HepG2 (cell line): ENCODE results near the gene LSM14B. TPM values are rescaled to one million over a fixed set of nuclear protein-coding genes. Genes with fewer than 3 reads are reported as not detected.

Experiments used
- AHR ChIP-seq: IDR thresholded peaks from 2 replicates; pipeline ENCODE4 v1.6.1; 2018; ENCODE audit warnings: missing genetic modification reagents, missing compliant biosample characterization
- HIVEP1 ChIP-seq: sonication (generic); formaldehyde crosslinking; IDR thresholded peaks from 2 replicates; pipeline ENCODE4 v1.4.0; 2020; ENCODE audit warnings: mild to moderate bottlenecking, missing genetic modification reagents
- HNRNPH1 ChIP-seq: fragments of 200-400 bp; formaldehyde crosslinking; optimal IDR thresholded peaks from 2 replicates; pipeline ENCODE3; 2017; ENCODE audit warnings: mild to moderate bottlenecking, low read depth, low read length
- MEF2D ChIP-seq: sonication (generic); formaldehyde crosslinking; IDR thresholded peaks from 2 replicates; pipeline ENCODE4 v1.5.1; 2020; ENCODE audit warnings: mild to moderate bottlenecking, missing genetic modification reagents
- MTA3 ChIP-seq: sonication (generic); formaldehyde crosslinking; IDR thresholded peaks from 2 replicates; pipeline ENCODE4 v1.4.0; 2020; ENCODE audit warnings: missing genetic modification reagents
- NCOA5 ChIP-seq: sonication (generic); formaldehyde crosslinking; IDR thresholded peaks from 2 replicates; pipeline ENCODE4 v1.4.0; 2020; ENCODE audit warnings: missing genetic modification reagents
- NCOR1 ChIP-seq: fragments of 200-600 bp; sonication (generic); IDR thresholded peaks from 2 replicates; pipeline ENCODE4 v1.7.0; 2017; ENCODE audit warnings: antibody characterized with exemption, low read length, borderline replicate concordance
- NFKB2 ChIP-seq: sonication (generic); formaldehyde crosslinking; IDR thresholded peaks from 2 replicates; pipeline ENCODE4 v1.4.0; 2020; ENCODE audit warnings: missing genetic modification reagents, borderline replicate concordance
- PHF20 ChIP-seq: sonication (generic); formaldehyde crosslinking; IDR thresholded peaks from 2 replicates; pipeline ENCODE4 v1.5.0; 2020; ENCODE audit warnings: mild to moderate bottlenecking, missing genetic modification reagents
- RELA ChIP-seq: sonication (generic); formaldehyde crosslinking; IDR thresholded peaks from 2 replicates; pipeline ENCODE4 v1.4.0; 2020; ENCODE audit warnings: missing genetic modification reagents
- REPIN1 ChIP-seq: sonication (generic); formaldehyde crosslinking; IDR thresholded peaks from 2 replicates; pipeline ENCODE4 v1.8.0; 2022; ENCODE audit warnings: missing genetic modification reagents, low read depth, mild to moderate bottlenecking, borderline replicate concordance
- SRSF9 ChIP-seq: fragments of 200-400 bp; formaldehyde crosslinking; IDR thresholded peaks from 2 replicates; pipeline ENCODE4 v1.6.1; 2018; ENCODE audit warnings: borderline replicate concordance, mild to moderate bottlenecking, low read depth, low read length; ENCODE audit not compliant: insufficient read depth, poor library complexity, severe bottlenecking
- TCF7 ChIP-seq: sonication (generic); IDR thresholded peaks from 2 replicates; pipeline ENCODE4 v1.6.1; 2016; ENCODE audit warnings: antibody characterized with exemption, low read depth
- U2AF1 ChIP-seq: fragments of 200-400 bp; formaldehyde crosslinking; optimal IDR thresholded peaks from 2 replicates; pipeline ENCODE3; 2017; ENCODE audit warnings: mild to moderate bottlenecking, low read depth, low read length
- ZKSCAN1 ChIP-seq: fragments of 150-350 bp; IDR thresholded peaks from 2 replicates; pipeline ENCODE4 v1.6.1; 2014; ENCODE audit warnings: low read length
- ZNF17 ChIP-seq: sonication (generic); formaldehyde crosslinking; IDR thresholded peaks from 2 replicates; pipeline ENCODE4 v1.5.0; 2020; ENCODE audit warnings: mild to moderate bottlenecking, missing genetic modification reagents
- ZNF260 ChIP-seq: sonication (generic); formaldehyde crosslinking; IDR thresholded peaks from 2 replicates; pipeline ENCODE4 v1.4.0; 2020; ENCODE audit warnings: missing genetic modification reagents, low read depth, mild to moderate bottlenecking, borderline replicate concordance
- ZNF441 ChIP-seq: sonication (generic); formaldehyde crosslinking; IDR thresholded peaks from 2 replicates; pipeline ENCODE4 v1.7.0; 2021; ENCODE audit warnings: missing genetic modification reagents, borderline replicate concordance
- ZNF556 ChIP-seq: sonication (generic); formaldehyde crosslinking; IDR thresholded peaks from 2 replicates; pipeline ENCODE4 v1.4.0; 2020; ENCODE audit warnings: mild to moderate bottlenecking, missing genetic modification reagents, borderline replicate concordance
- ZNF773 ChIP-seq: sonication (generic); formaldehyde crosslinking; IDR thresholded peaks from 2 replicates; pipeline ENCODE4 v1.4.0; 2020; ENCODE audit warnings: missing genetic modification reagents, borderline replicate concordance
- polyA plus RNA-seq, 8 experiments: library from polyadenylated mRNA; depleted of rRNA in 3 of 8; stranded (reverse) in 7 of 8; unstranded in 1 of 8; fragments of >200 nt; fragmentation: Illumina TruSeq in 4 of 8; extraction: Trizol in 4 of 8; gene quantifications; 2 replicates each; pipeline versions ENCODE4 v1.2.1 to v1.2.3, GENCODE V29; 2011 to 2016; ENCODE audit warnings: low read depth in 4 of 8, missing spikeins in 1 of 8, mixed read lengths in 1 of 8; ENCODE audit not compliant: insufficient read depth in 1 of 8
- total RNA-seq, 5 experiments: library from RNA; depleted of rRNA; stranded (reverse); fragments of >200 nt; fragmentation: Illumina TruSeq; extraction: Trizol; gene quantifications; 2 replicates each; pipeline ENCODE4 v1.2.3, GENCODE V29; 2016; ENCODE audit warnings: low read depth in 1 of 5
- TF ChIP-seq, protein P1 (sequence below): sonication (generic); formaldehyde crosslinking; IDR thresholded peaks from 2 replicates; pipeline ENCODE4 v1.5.0; 2020; ENCODE audit warnings: mild to moderate bottlenecking, missing genetic modification reagents
- TF ChIP-seq, protein P2 (sequence below): sonication (generic); formaldehyde crosslinking; IDR thresholded peaks from 2 replicates; pipeline ENCODE4 v1.8.1; 2023; ENCODE audit warnings: mild to moderate bottlenecking, missing genetic modification reagents
- TF ChIP-seq, protein P3 (sequence below): sonication (generic); formaldehyde crosslinking; IDR thresholded peaks from 2 replicates; pipeline ENCODE4 v1.8.0; 2023; ENCODE audit warnings: mild to moderate bottlenecking, missing genetic modification reagents
- TF ChIP-seq, protein P4 (sequence below): sonication (generic); formaldehyde crosslinking; IDR thresholded peaks from 2 replicates; pipeline ENCODE4 v1.5.1; 2020; ENCODE audit warnings: missing genetic modification reagents, mild to moderate bottlenecking, borderline replicate concordance
- TF ChIP-seq, protein P5 (sequence below): sonication (generic); formaldehyde crosslinking; IDR thresholded peaks from 2 replicates; pipeline ENCODE4 v1.4.0; 2020; ENCODE audit warnings: missing genetic modification reagents

The LSM14B gene
- total and polyA plus RNA-seq, 2 of the 13 experiments (the other 11 are each of a cell fraction or from before 2014, with no cell fraction given) = 43.3 to 79.2 TPM

DNA sequence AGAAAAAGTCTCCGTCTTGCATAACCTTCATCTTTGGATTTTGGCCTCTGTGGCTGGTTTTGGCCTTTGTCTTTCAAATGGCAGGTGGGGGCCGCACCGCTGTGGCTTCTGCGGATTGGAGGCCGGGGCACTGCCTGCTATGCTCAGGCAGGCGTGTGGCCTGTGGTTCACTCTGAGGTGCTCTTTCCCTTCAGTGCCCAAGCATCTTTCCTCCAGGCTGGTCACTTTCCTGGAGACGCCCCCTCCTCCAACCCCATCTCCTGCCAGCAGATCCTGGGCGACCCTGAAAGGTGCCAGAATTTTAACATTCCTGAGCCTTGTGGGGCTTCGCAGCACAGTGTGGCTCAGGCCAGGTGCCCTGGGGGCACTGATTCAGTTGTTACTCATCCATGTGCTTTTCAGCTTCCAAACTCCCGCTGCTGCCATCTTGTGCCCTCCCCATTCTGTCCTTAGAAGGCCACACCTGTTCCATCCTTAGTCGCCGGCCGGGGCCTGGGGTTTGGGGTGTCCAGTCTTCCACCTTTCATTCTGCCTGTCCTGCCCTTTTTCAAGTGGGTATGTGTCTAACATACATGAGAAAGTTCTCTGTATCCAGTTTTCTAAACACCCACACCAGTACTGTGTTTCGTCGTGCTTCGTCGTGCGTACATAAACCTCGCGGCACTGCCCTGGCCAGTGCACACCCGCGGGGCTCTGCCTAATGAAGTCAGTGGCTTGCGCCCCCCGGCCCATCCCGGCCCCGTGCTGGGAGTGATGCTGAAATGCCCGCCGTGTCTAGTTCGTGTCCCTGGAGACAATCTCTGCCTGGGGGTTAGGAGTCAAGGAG, 33.4 kb downstream of the LSM14B start (continued):
- TF ChIP-seq PHF20 (no peak), ZNF260 (CRISPR knock-in tag) (no peak), AHR (no peak), MEF2D (CRISPR knock-in tag) (no peak), NCOR1 (peak; percentile 70; the same call in 1 of the 2 replicates), ZNF556 (CRISPR knock-in tag) (peak; percentile 78; the same call in 1 of the 2 replicates), NCOA5 (CRISPR knock-in tag) (no peak), HNRNPH1 (no peak), REPIN1 (CRISPR knock-in tag) (peak; percentile 72; the same call in 1 of the 2 replicates), U2AF1 (no peak), SRSF9 (no peak), TCF7 (no peak), HIVEP1 (CRISPR knock-in tag) (no peak; the same call in 1 of the 2 replicates), NFKB2 (no peak; the same call in 1 of the 2 replicates), ZNF17 (no peak), ZNF441 (CRISPR knock-in tag) (no peak), MTA3 (CRISPR knock-in tag) (no peak), RELA (CRISPR knock-in tag) (no peak), ZKSCAN1 (no peak), ZNF773 (CRISPR knock-in tag) (no peak)
- TF ChIP-seq, protein P1, sequence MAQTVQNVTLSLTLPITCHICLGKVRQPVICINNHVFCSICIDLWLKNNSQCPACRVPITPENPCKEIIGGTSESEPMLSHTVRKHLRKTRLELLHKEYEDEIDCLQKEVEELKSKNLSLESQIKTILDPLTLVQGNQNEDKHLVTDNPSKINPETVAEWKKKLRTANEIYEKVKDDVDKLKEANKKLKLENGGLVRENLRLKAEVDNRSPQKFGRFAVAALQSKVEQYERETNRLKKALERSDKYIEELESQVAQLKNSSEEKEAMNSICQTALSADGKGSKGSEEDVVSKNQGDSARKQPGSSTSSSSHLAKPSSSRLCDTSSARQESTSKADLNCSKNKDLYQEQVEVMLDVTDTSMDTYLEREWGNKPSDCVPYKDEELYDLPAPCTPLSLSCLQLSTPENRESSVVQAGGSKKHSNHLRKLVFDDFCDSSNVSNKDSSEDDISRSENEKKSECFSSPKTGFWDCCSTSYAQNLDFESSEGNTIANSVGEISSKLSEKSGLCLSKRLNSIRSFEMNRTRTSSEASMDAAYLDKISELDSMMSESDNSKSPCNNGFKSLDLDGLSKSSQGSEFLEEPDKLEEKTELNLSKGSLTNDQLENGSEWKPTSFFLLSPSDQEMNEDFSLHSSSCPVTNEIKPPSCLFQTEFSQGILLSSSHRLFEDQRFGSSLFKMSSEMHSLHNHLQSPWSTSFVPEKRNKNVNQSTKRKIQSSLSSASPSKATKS (CRISPR knock-in tag) = no peak
- TF ChIP-seq, protein P2, sequence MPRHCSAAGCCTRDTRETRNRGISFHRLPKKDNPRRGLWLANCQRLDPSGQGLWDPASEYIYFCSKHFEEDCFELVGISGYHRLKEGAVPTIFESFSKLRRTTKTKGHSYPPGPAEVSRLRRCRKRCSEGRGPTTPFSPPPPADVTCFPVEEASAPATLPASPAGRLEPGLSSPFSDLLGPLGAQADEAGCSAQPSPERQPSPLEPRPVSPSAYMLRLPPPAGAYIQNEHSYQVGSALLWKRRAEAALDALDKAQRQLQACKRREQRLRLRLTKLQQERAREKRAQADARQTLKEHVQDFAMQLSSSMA (CRISPR knock-in tag) = no peak
- TF ChIP-seq, protein P3, sequence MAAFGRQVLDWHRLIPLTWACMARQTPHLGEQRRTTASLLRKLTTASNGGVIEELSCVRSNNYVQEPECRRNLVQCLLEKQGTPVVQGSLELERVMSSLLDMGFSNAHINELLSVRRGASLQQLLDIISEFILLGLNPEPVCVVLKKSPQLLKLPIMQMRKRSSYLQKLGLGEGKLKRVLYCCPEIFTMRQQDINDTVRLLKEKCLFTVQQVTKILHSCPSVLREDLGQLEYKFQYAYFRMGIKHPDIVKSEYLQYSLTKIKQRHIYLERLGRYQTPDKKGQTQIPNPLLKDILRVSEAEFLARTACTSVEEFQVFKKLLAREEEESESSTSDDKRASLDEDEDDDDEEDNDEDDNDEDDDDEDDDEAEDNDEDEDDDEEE (CRISPR knock-in tag) = peak; percentile 29; the same call in 1 of the 2 replicates
- TF ChIP-seq, protein P4, sequence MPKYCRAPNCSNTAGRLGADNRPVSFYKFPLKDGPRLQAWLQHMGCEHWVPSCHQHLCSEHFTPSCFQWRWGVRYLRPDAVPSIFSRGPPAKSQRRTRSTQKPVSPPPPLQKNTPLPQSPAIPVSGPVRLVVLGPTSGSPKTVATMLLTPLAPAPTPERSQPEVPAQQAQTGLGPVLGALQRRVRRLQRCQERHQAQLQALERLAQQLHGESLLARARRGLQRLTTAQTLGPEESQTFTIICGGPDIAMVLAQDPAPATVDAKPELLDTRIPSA (CRISPR knock-in tag) = no peak
- TF ChIP-seq, protein P5, sequence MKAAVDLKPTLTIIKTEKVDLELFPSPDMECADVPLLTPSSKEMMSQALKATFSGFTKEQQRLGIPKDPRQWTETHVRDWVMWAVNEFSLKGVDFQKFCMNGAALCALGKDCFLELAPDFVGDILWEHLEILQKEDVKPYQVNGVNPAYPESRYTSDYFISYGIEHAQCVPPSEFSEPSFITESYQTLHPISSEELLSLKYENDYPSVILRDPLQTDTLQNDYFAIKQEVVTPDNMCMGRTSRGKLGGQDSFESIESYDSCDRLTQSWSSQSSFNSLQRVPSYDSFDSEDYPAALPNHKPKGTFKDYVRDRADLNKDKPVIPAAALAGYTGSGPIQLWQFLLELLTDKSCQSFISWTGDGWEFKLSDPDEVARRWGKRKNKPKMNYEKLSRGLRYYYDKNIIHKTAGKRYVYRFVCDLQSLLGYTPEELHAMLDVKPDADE (CRISPR knock-in tag) = no peak
